Stimulated activated CD8-positive, alpha-beta memory T cell treated with anti-CD3 and anti-CD28 coated beads, Interleukin-12 subunit alpha, Interleukin-12 subunit beta, amount 100 ng/mL, for 4 hours (primary cell): ENCODE results near the gene TTC12.

Source experiments
- DNase-seq: peaks from one replicate; pipeline ENCODE4 v3.0.0-alpha.2; 2020; ENCODE audit warnings: low read depth

Gene TTC12

GRCh38 chr11:113314389-113315301, at the start of gene TTC12:
TTC12 (plus strand) TSS chr11:113314583; CDS start chr11:113316258, 1,675 bp downstream.
- peak; percentile 89 for DNase-seq

- DNase-seq = no peak
These were observed 49.0 kb upstream of the TTC12 start for GRCh38 chr11:113265362-113265761.

- no peak for DNase-seq
These were observed 46.9 kb upstream of the TTC12 start for GRCh38 chr11:113267493-113267892.

GRCh38 chr11:113269096-113269495, 45.3 kb upstream of the TTC12 start:
- no peak for DNase-seq

GRCh38 chr11:113269636-113270035, 44.7 kb upstream of the TTC12 start:
- DNase-seq = no peak

- no peak for DNase-seq
These were observed 44.3 kb upstream of the TTC12 start for GRCh38 chr11:113270080-113270479.

GRCh38 chr11:113271551-113272245, 42.7 kb upstream of the TTC12 start:
- no peak for DNase-seq

- DNase-seq = no peak
These were observed 42.1 kb upstream of the TTC12 start for GRCh38 chr11:113272281-113272680.

- DNase-seq = no peak
These were observed 41.3 kb upstream of the TTC12 start for GRCh38 chr11:113272927-113273615.

- no peak for DNase-seq
These were observed 40.7 kb upstream of the TTC12 start for GRCh38 chr11:113273720-113274119.

GRCh38 chr11:113274713-113275582, 39.4 kb upstream of the TTC12 start:
- DNase-seq = no peak

- no peak for DNase-seq
These were observed 38.8 kb upstream of the TTC12 start for GRCh38 chr11:113275602-113276001.

- no peak for DNase-seq
These were observed 37.9 kb upstream of the TTC12 start for GRCh38 chr11:113276466-113276865.

GRCh38 chr11:113277907-113278306, 36.5 kb upstream of the TTC12 start:
- no peak for DNase-seq

GRCh38 chr11:113278481-113278880, 35.9 kb upstream of the TTC12 start:
- no peak for DNase-seq

- DNase-seq = no peak
These were observed 35.5 kb upstream of the TTC12 start for GRCh38 chr11:113278925-113279324.

GRCh38 chr11:113279591-113279990, 34.8 kb upstream of the TTC12 start:
- DNase-seq = no peak

GRCh38 chr11:113281052-113281725, 33.2 kb upstream of the TTC12 start:
- DNase-seq = no peak

GRCh38 chr11:113282898-113283437, 31.4 kb upstream of the TTC12 start:
- no peak for DNase-seq

GRCh38 chr11:113283881-113284280, 30.5 kb upstream of the TTC12 start:
- no peak for DNase-seq

GRCh38 chr11:113286009-113286408, 28.4 kb upstream of the TTC12 start:
- no peak for DNase-seq
